GM18858 (cell line): Measurements from ENCODE around the gene CSTF3.
"Not testable (repeated sequence)": the region's sequence is repeated elsewhere in the genome, so short reads cannot be mapped to it uniquely, and the experiment has no call there.

Experiments
- ATAC-seq: cut with Tn5 transposase; IDR thresholded peaks from one replicate; pipeline ENCODE4 v1.9.1; 2021; ENCODE audit not compliant: unreplicated experiment

The CSTF3 gene

GRCh38 chr11:33162831-33163230, 1.6 kb upstream of the CSTF3 start:
- no peak for ATAC-seq

- no peak for ATAC-seq
These were observed 693 bp downstream of the CSTF3 start for GRCh38 chr11:33160587-33160986.

GRCh38 chr11:33160136-33160535, 1.1 kb downstream of the CSTF3 start:
- peak; percentile 29 for ATAC-seq

- not testable (repeated sequence) for ATAC-seq
These were observed 1.9 kb downstream of the CSTF3 start for GRCh38 chr11:33159378-33159867.

GRCh38 chr11:33158596-33159275, 2.5 kb downstream of the CSTF3 start:
- ATAC-seq, result no peak

- ATAC-seq, result no peak
These were observed 3.9 kb downstream of the CSTF3 start for GRCh38 chr11:33157103-33158027.

- ATAC-seq, result no peak
These were observed 9.9 kb downstream of the CSTF3 start for GRCh38 chr11:33151399-33151798.

GRCh38 chr11:33147559-33147958, 13.7 kb downstream of the CSTF3 start:
- ATAC-seq, result no peak

GRCh38 chr11:33135768-33136443, 25.4 kb downstream of the CSTF3 start:
- ATAC-seq, result no peak

GRCh38 chr11:33135216-33135615, 26.1 kb downstream of the CSTF3 start:
- no peak for ATAC-seq

- no peak for ATAC-seq
These were observed 27.0 kb downstream of the CSTF3 start for GRCh38 chr11:33134276-33134675.

GRCh38 chr11:33133761-33134160, 27.5 kb downstream of the CSTF3 start:
- ATAC-seq, result no peak

GRCh38 chr11:33132510-33132909, 28.8 kb downstream of the CSTF3 start:
- no peak for ATAC-seq

- no peak for ATAC-seq
These were observed 32.5 kb downstream of the CSTF3 start for GRCh38 chr11:33128739-33129138.

- ATAC-seq, result no peak
These were observed 35.7 kb downstream of the CSTF3 start for GRCh38 chr11:33125611-33126010.

GRCh38 chr11:33125025-33125424, 36.3 kb downstream of the CSTF3 start:
- no peak for ATAC-seq

- ATAC-seq, result not testable (repeated sequence)
These were observed 38.6 kb downstream of the CSTF3 start for GRCh38 chr11:33122696-33123095.

GRCh38 chr11:33116535-33116934, 44.7 kb downstream of the CSTF3 start:
- ATAC-seq, result no peak

- ATAC-seq, result no peak
These were observed 51.2 kb downstream of the CSTF3 start for GRCh38 chr11:33110083-33110482.

- no peak for ATAC-seq
These were observed 51.9 kb downstream of the CSTF3 start for GRCh38 chr11:33109294-33109895.

GRCh38 chr11:33103836-33104235, 57.4 kb downstream of the CSTF3 start:
- ATAC-seq, result no peak
